Loucy (cell line): ENCODE data around the gene POFUT2.

Experiments used
- H2AFZ ChIP-seq: fragments of 200-600 bp; sonication (generic); 2 replicates; pipeline ENCODE4 v1.6.0; 2016; ENCODE audit warnings: antibody characterized with exemption, mild to moderate bottlenecking, low read length, moderate library complexity
- H3F3A ChIP-seq: fragments of 200-600 bp; 2 replicates; pipeline ENCODE4 v1.6.0; 2016; ENCODE audit warnings: antibody characterized with exemption, low read depth, mild to moderate bottlenecking
- H3K27me3 ChIP-seq: fragments of 200-600 bp; sonication (generic); 2 replicates; pipeline ENCODE4 v1.6.1; 2014; ENCODE audit warnings: low read length, mild to moderate bottlenecking; ENCODE audit not compliant: insufficient read depth, poor library complexity, severe bottlenecking
- H3K36me3 ChIP-seq: fragments of 200-600 bp; sonication (generic); 2 replicates; pipeline ENCODE4 v1.6.1; 2016; ENCODE audit warnings: low read length; ENCODE audit not compliant: insufficient read depth
- H3K4me1 ChIP-seq: fragments of 200-600 bp; sonication (generic); 2 replicates; pipeline ENCODE4 v1.5.1; 2014; ENCODE audit warnings: low read length, mild to moderate bottlenecking; ENCODE audit not compliant: insufficient read depth, poor library complexity, severe bottlenecking
- H3K4me2 ChIP-seq: fragments of 200-600 bp; sonication (generic); 2 replicates; pipeline ENCODE4 v1.6.0; 2014; ENCODE audit warnings: antibody characterized with exemption, low read length, low read depth, mild to moderate bottlenecking; ENCODE audit not compliant: poor library complexity, severe bottlenecking
- H3K4me3 ChIP-seq: fragments of 200-600 bp; sonication (generic); 2 replicates; pipeline ENCODE4 v1.5.1; 2014; ENCODE audit warnings: low read length, mild to moderate bottlenecking, mixed read lengths; ENCODE audit not compliant: poor library complexity, severe bottlenecking
- H3K79me2 ChIP-seq: fragments of 200-600 bp; sonication (generic); 2 replicates; pipeline ENCODE4 v1.6.1; 2014; ENCODE audit warnings: low read length; ENCODE audit not compliant: insufficient read depth
- H3K9ac ChIP-seq: fragments of 200-600 bp; sonication (generic); 2 replicates; pipeline ENCODE4 v1.6.0; 2014; ENCODE audit warnings: mild to moderate bottlenecking, low read depth, low read length, moderate library complexity; ENCODE audit not compliant: poor library complexity, severe bottlenecking
- H3K9me2 ChIP-seq: fragments of 200-600 bp; sonication (generic); replicated peaks from 2 replicates; pipeline ENCODE4 v1.6.1; 2016; ENCODE audit warnings: low read depth, low read length, mixed read lengths
- H3K9me3 ChIP-seq: fragments of 200-600 bp; sonication (generic); 2 replicates; pipeline ENCODE4 v1.6.1; 2014; ENCODE audit warnings: mild to moderate bottlenecking, antibody characterized with exemption, low read length, low read depth; ENCODE audit not compliant: insufficient read depth
- H4K20me1 ChIP-seq: fragments of 200-600 bp; sonication (generic); 2 replicates; pipeline ENCODE4 v1.6.0; 2014; ENCODE audit warnings: antibody characterized with exemption, low read length, mild to moderate bottlenecking; ENCODE audit not compliant: insufficient read depth, poor library complexity, severe bottlenecking
- EZH2phosphoT487 ChIP-seq: fragments of 200-600 bp; IDR thresholded peaks from 2 replicates; pipeline ENCODE4 v1.6.1; 2018; ENCODE audit warnings: antibody characterized with exemption, mild to moderate bottlenecking, moderate library complexity, borderline replicate concordance
- TF ChIP-seq, protein P1 (sequence below): fragments of 200-600 bp; sonication (generic); conservative IDR thresholded peaks from 2 replicates; pipeline ENCODE4 v1.5.1; 2014; ENCODE audit warnings: mild to moderate bottlenecking, antibody characterized with exemption, low read length

POFUT2 gene

DNA sequence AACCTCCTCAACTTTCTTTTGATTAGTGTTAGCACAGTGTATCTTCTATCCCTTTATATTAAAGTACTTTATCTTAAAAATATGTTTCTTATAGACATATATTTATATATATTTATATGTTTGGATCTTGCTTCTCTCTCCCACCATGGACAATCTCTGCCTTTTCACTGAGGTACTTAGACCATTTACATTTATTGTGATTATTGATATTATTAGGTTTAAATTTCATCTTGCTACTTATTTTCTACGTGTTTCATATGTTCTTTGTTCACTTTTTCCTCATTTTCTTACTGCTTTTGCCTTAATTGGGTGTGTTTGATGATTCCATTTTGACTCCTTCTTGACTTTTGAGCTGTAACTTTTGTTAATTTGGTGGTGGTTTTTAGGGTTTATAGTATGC, 70.7 kb downstream of the POFUT2 start:
- H3K9me2 ChIP-seq = no peaks in the 10 kb centered on the region
- H3K9me3 ChIP-seq = peaks cover 3% of the 10 kb centered on the region; the same call in 1 of the 2 replicates
- H4K20me1 ChIP-seq = no peaks in the 10 kb centered on the region
- H3K27me3 ChIP-seq = no peaks in the 10 kb centered on the region
- H3K36me3 ChIP-seq = no peaks in the 10 kb centered on the region; the same call in 1 of the 2 replicates
- H3K4me3 ChIP-seq = no peak overlapping the region
- no peak overlapping the region for H2AFZ ChIP-seq
- H3K4me1 ChIP-seq = no peaks in the 10 kb centered on the region
- no peak overlapping the region for H3K4me2 ChIP-seq
- no peak overlapping the region for H3K9ac ChIP-seq
- no peaks in the 10 kb centered on the region for H3K79me2 ChIP-seq
- no peaks in the 10 kb centered on the region for H3F3A ChIP-seq
- TF ChIP-seq, protein P1, sequence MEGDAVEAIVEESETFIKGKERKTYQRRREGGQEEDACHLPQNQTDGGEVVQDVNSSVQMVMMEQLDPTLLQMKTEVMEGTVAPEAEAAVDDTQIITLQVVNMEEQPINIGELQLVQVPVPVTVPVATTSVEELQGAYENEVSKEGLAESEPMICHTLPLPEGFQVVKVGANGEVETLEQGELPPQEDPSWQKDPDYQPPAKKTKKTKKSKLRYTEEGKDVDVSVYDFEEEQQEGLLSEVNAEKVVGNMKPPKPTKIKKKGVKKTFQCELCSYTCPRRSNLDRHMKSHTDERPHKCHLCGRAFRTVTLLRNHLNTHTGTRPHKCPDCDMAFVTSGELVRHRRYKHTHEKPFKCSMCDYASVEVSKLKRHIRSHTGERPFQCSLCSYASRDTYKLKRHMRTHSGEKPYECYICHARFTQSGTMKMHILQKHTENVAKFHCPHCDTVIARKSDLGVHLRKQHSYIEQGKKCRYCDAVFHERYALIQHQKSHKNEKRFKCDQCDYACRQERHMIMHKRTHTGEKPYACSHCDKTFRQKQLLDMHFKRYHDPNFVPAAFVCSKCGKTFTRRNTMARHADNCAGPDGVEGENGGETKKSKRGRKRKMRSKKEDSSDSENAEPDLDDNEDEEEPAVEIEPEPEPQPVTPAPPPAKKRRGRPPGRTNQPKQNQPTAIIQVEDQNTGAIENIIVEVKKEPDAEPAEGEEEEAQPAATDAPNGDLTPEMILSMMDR = no peak
- no peak for TF ChIP-seq EZH2phosphoT487

DNA sequence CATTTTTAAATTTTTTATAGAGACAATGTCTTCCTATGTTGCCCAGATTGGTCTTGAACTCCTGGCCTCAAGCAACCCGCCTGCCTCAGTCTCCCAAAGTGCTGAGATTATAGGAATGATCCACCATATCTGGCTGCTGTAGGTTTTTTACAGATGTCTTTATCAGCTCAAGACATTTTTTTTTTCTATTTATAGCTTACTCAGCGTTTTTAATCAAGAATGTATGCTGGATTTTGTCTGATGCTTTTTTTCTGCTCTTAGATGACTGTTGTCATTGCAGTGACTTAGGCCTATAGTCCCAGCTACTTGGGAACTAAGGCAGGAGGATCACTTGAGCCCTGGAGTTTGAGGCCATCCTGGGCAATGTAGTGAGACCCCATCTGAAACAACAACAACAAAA, 72.5 kb downstream of the POFUT2 start:
- Histone ChIP-seq H2AFZ (no peak overlapping the region), H3K9me3 (peaks cover 3% of the 10 kb centered on the region; the same call in 1 of the 2 replicates), H3K4me2 (no peak overlapping the region), H3K4me3 (no peak overlapping the region), H3K9me2 (no peaks in the 10 kb centered on the region), H3F3A (no peaks in the 10 kb centered on the region), H3K27me3 (no peaks in the 10 kb centered on the region), H3K9ac (no peak overlapping the region), H3K4me1 (no peaks in the 10 kb centered on the region), H3K36me3 (no peaks in the 10 kb centered on the region; the same call in 1 of the 2 replicates), H3K79me2 (no peaks in the 10 kb centered on the region), H4K20me1 (no peaks in the 10 kb centered on the region)
- TF ChIP-seq EZH2phosphoT487 = no peak
- TF ChIP-seq, protein P1 = no peak
